ENCODE results near the gene EYA2.

Gene EYA2

GRCh38 chr20:47003223-47003622 lies 108.6 kb downstream of the EYA2 start:
- DNase-seq (ENCODE audit: low read depth, low spot score), result no peak

- no peak for DNase-seq (ENCODE audit: low read depth, low spot score)
Observed at GRCh38 chr20:47004179-47004578, 109.5 kb downstream of the EYA2 start.

GRCh38 chr20:47007826-47008655 lies 113.4 kb downstream of the EYA2 start:
- no peak for DNase-seq (ENCODE audit: low read depth, low spot score)

- no peak for DNase-seq (ENCODE audit: low read depth, low spot score)
Observed at GRCh38 chr20:47008842-47009518, 114.3 kb downstream of the EYA2 start.

- DNase-seq (ENCODE audit: low read depth, low spot score), result no peak
Observed at GRCh38 chr20:47009784-47010183, 115.1 kb downstream of the EYA2 start.

GRCh38 chr20:47011984-47012383 lies 117.3 kb downstream of the EYA2 start:
- DNase-seq (ENCODE audit: low read depth, low spot score), result no peak

- no peak for DNase-seq (ENCODE audit: low read depth, low spot score)
Observed at GRCh38 chr20:47013606-47014005, 119.0 kb downstream of the EYA2 start.

- DNase-seq (ENCODE audit: low read depth, low spot score), result no peak
Observed at GRCh38 chr20:47016068-47016664, 121.5 kb downstream of the EYA2 start.

GRCh38 chr20:47018381-47018780 lies 123.7 kb downstream of the EYA2 start:
- DNase-seq (ENCODE audit: low read depth, low spot score), result no peak

- DNase-seq (ENCODE audit: low read depth, low spot score), result peak; percentile 33
Observed at GRCh38 chr20:47019121-47019824, 124.6 kb downstream of the EYA2 start.

GRCh38 chr20:47020231-47020630 lies 125.6 kb downstream of the EYA2 start:
- peak; percentile 24 for DNase-seq (ENCODE audit: low read depth, low spot score)

GRCh38 chr20:47021850-47022249 lies 127.2 kb downstream of the EYA2 start:
- no peak for DNase-seq (ENCODE audit: low read depth, low spot score)

GRCh38 chr20:47024461-47024937 lies 129.9 kb downstream of the EYA2 start:
- no peak for DNase-seq (ENCODE audit: low read depth, low spot score)

- no peak for DNase-seq (ENCODE audit: low read depth, low spot score)
Observed at GRCh38 chr20:47027042-47027441, 132.4 kb downstream of the EYA2 start.

- no peak for DNase-seq (ENCODE audit: low read depth, low spot score)
Observed at GRCh38 chr20:47027456-47027855, 132.8 kb downstream of the EYA2 start.

GRCh38 chr20:47028487-47028886 lies 133.8 kb downstream of the EYA2 start:
- no peak for DNase-seq (ENCODE audit: low read depth, low spot score)

- no peak for DNase-seq (ENCODE audit: low read depth, low spot score)
Observed at GRCh38 chr20:47029845-47030244, 135.2 kb downstream of the EYA2 start.

GRCh38 chr20:47030271-47030810 lies 135.7 kb downstream of the EYA2 start:
- DNase-seq (ENCODE audit: low read depth, low spot score), result no peak

- no peak for DNase-seq (ENCODE audit: low read depth, low spot score)
Observed at GRCh38 chr20:47031004-47031403, 136.4 kb downstream of the EYA2 start.

GRCh38 chr20:47031821-47032220 lies 137.2 kb downstream of the EYA2 start:
- no peak for DNase-seq (ENCODE audit: low read depth, low spot score)

GRCh38 chr20:47032933-47033578 lies 138.4 kb downstream of the EYA2 start:
- DNase-seq (ENCODE audit: low read depth, low spot score), result no peak
